Stimulated activated CD8-positive, alpha-beta memory T cell treated with anti-CD3 and anti-CD28 coated beads, Interleukin-7, amount 100 ng/mL, for 4 hours (primary cell): ENCODE results near the gene ZNF107.

ENCODE experiments used
- DNase-seq, 2 donors: peaks; one replicate each; pipeline ENCODE4 v3.0.0-alpha.2; 2020; ENCODE audit warnings: low read depth in 2 of 2

Gene ZNF107

GRCh38 chr7:64665980-64666662, at the start of gene ZNF107:
Gene ZNF107 (plus strand): TSS chr7:64666133. CDS start chr7:64666283, 150 bp downstream.
- DNase-seq: peak; percentile 74 to 78

- no peak for DNase-seq
Measured at GRCh38 chr7:64618785-64619456, 47.0 kb upstream of the ZNF107 start.

GRCh38 chr7:64619705-64620104, 46.2 kb upstream of the ZNF107 start:
- DNase-seq: no peak

- no peak for DNase-seq
Measured at GRCh38 chr7:64621656-64622055, 44.3 kb upstream of the ZNF107 start.

- DNase-seq: no peak
Measured at GRCh38 chr7:64625114-64626082, 40.5 kb upstream of the ZNF107 start.

GRCh38 chr7:64626083-64626469, 39.9 kb upstream of the ZNF107 start:
- DNase-seq: no peak

GRCh38 chr7:64626557-64626956, 39.4 kb upstream of the ZNF107 start:
- DNase-seq: no peak

- DNase-seq: no peak
Measured at GRCh38 chr7:64628192-64628591, 37.7 kb upstream of the ZNF107 start.

- DNase-seq: no peak
Measured at GRCh38 chr7:64628721-64629120, 37.2 kb upstream of the ZNF107 start.

GRCh38 chr7:64630496-64630895, 35.4 kb upstream of the ZNF107 start:
- no peak for DNase-seq

GRCh38 chr7:64632029-64632428, 33.9 kb upstream of the ZNF107 start:
- no peak for DNase-seq

- no peak for DNase-seq
Measured at GRCh38 chr7:64633401-64633800, 32.5 kb upstream of the ZNF107 start.

- DNase-seq: no peak
Measured at GRCh38 chr7:64634406-64635062, 31.4 kb upstream of the ZNF107 start.

- no peak for DNase-seq
Measured at GRCh38 chr7:64636386-64636785, 29.5 kb upstream of the ZNF107 start.

- DNase-seq: no peak
Measured at GRCh38 chr7:64637521-64638445, 28.1 kb upstream of the ZNF107 start.

- DNase-seq: no peak
Measured at GRCh38 chr7:64638822-64639221, 27.1 kb upstream of the ZNF107 start.

- DNase-seq: no peak
Measured at GRCh38 chr7:64639267-64640001, 26.5 kb upstream of the ZNF107 start.

- DNase-seq: no peak
Measured at GRCh38 chr7:64640504-64640903, 25.4 kb upstream of the ZNF107 start.

GRCh38 chr7:64642046-64642445, 23.9 kb upstream of the ZNF107 start:
- no peak for DNase-seq

GRCh38 chr7:64642875-64643274, 23.1 kb upstream of the ZNF107 start:
- no peak for DNase-seq
